HepG2 (cell line): ENCODE results near the gene MBD5. TPM values are rescaled to one million over a fixed set of nuclear protein-coding genes. Genes with fewer than 3 reads are reported as not detected.

Source experiments
- AKNA ChIP-seq: sonication (generic); formaldehyde crosslinking; IDR thresholded peaks from 2 replicates; pipeline ENCODE4 v1.4.0; 2020; ENCODE audit warnings: missing genetic modification reagents, borderline replicate concordance
- ATF1 ChIP-seq: IDR thresholded peaks from 2 replicates; pipeline ENCODE4 v1.6.1; 2016; ENCODE audit warnings: mild to moderate bottlenecking, control low read depth
- CAMTA2 ChIP-seq: sonication (generic); formaldehyde crosslinking; IDR thresholded peaks from 2 replicates; pipeline ENCODE4 v1.4.0; 2020; ENCODE audit warnings: mild to moderate bottlenecking, missing genetic modification reagents, borderline replicate concordance
- DR1 ChIP-seq: sonication (generic); formaldehyde crosslinking; IDR thresholded peaks from 2 replicates; pipeline ENCODE4 v1.8.0; 2021; ENCODE audit warnings: mild to moderate bottlenecking, missing genetic modification reagents, inconsistent platforms
- KDM2A ChIP-seq: sonication (generic); formaldehyde crosslinking; IDR thresholded peaks from 2 replicates; pipeline ENCODE4 v1.4.0; 2020; ENCODE audit warnings: low read depth, missing genetic modification reagents, borderline replicate concordance
- KDM5A ChIP-seq: fragments of 200-600 bp; sonication (generic); IDR thresholded peaks from 2 replicates; pipeline ENCODE4 v1.7.0; 2018; ENCODE audit warnings: antibody characterized with exemption, mild to moderate bottlenecking, low read length, borderline replicate concordance
- MED8 ChIP-seq: sonication (generic); formaldehyde crosslinking; IDR thresholded peaks from 2 replicates; pipeline ENCODE4 v1.8.1; 2023; ENCODE audit warnings: mild to moderate bottlenecking, missing genetic modification reagents; ENCODE audit not compliant: insufficient replicate concordance
- MLXIP ChIP-seq: sonication (generic); formaldehyde crosslinking; IDR thresholded peaks from 2 replicates; pipeline ENCODE4 v1.9.0; 2021; ENCODE audit warnings: missing genetic modification reagents, borderline replicate concordance
- MXD1 ChIP-seq: sonication (generic); formaldehyde crosslinking; IDR thresholded peaks from 2 replicates; pipeline ENCODE4 v1.4.0; 2020; ENCODE audit warnings: mild to moderate bottlenecking, missing genetic modification reagents
- POLR2AphosphoS5 ChIP-seq: IDR thresholded peaks from 2 replicates; pipeline ENCODE4 v1.6.1; 2012; ENCODE audit warnings: low read depth, low read length
- RFX5 ChIP-seq: IDR thresholded peaks from 2 replicates; pipeline ENCODE4 v1.6.1; 2011; ENCODE audit warnings: low read depth, low read length, improper control_type of control experiment
- STAT5B ChIP-seq: sonication (generic); formaldehyde crosslinking; IDR thresholded peaks from 2 replicates; pipeline ENCODE4 v1.4.0; 2020; ENCODE audit warnings: missing genetic modification reagents
- TCF7 ChIP-seq: sonication (generic); IDR thresholded peaks from 2 replicates; pipeline ENCODE4 v1.6.1; 2016; ENCODE audit warnings: antibody characterized with exemption, low read depth
- TGIF2 ChIP-seq: IDR thresholded peaks from 2 replicates; pipeline ENCODE4 v1.6.1; 2016; ENCODE audit warnings: control low read depth, missing compliant biosample characterization
- ZFAT ChIP-seq: sonication (generic); formaldehyde crosslinking; conservative IDR thresholded peaks from 2 replicates; pipeline ENCODE4 v1.8.1; 2023; ENCODE audit warnings: missing genetic modification reagents, inconsistent platforms
- ZFP36L1 ChIP-seq: sonication (generic); formaldehyde crosslinking; IDR thresholded peaks from 2 replicates; pipeline ENCODE4 v1.8.0; 2022; ENCODE audit warnings: mild to moderate bottlenecking, missing genetic modification reagents, moderate library complexity
- ZNF232 ChIP-seq: sonication (generic); formaldehyde crosslinking; IDR thresholded peaks from 2 replicates; pipeline ENCODE4 v1.4.0; 2020; ENCODE audit warnings: missing genetic modification reagents, borderline replicate concordance
- ZNF329 ChIP-seq: sonication (generic); formaldehyde crosslinking; IDR thresholded peaks from 2 replicates; pipeline ENCODE4 v1.9.0; 2021; ENCODE audit warnings: low read depth, mild to moderate bottlenecking, missing genetic modification reagents
- ZNF557 ChIP-seq: sonication (generic); formaldehyde crosslinking; IDR thresholded peaks from 2 replicates; pipeline ENCODE4 v1.4.0; 2020; ENCODE audit warnings: missing genetic modification reagents
- ZNF878 ChIP-seq: sonication (generic); formaldehyde crosslinking; IDR thresholded peaks from 2 replicates; pipeline ENCODE4 v1.8.1; 2023; ENCODE audit warnings: mild to moderate bottlenecking, missing genetic modification reagents, moderate library complexity
- polyA plus RNA-seq, 8 experiments: library from polyadenylated mRNA; depleted of rRNA in 3 of 8; stranded (reverse) in 7 of 8; unstranded in 1 of 8; fragments of >200 nt; fragmentation: Illumina TruSeq in 4 of 8; extraction: Trizol in 4 of 8; gene quantifications; 2 replicates each; pipeline versions ENCODE4 v1.2.1 to v1.2.3, GENCODE V29; 2011 to 2016; ENCODE audit warnings: low read depth in 4 of 8, missing spikeins in 1 of 8, mixed read lengths in 1 of 8; ENCODE audit not compliant: insufficient read depth in 1 of 8
- total RNA-seq, 5 experiments: library from RNA; depleted of rRNA; stranded (reverse); fragments of >200 nt; fragmentation: Illumina TruSeq; extraction: Trizol; gene quantifications; 2 replicates each; pipeline ENCODE4 v1.2.3, GENCODE V29; 2016; ENCODE audit warnings: low read depth in 1 of 5

Gene MBD5
- total and polyA plus RNA-seq, 2 of the 13 experiments (the other 11 are each of a cell fraction or from before 2014, with no cell fraction given) = 13.5 to 26.4 TPM

GRCh38 chr2:148020111-148021058 lies 506 bp upstream of the MBD5 start, which contains the start of gene ORC4 (continued):
- no peak for TF ChIP-seq TCF7
- peak; percentile 67; the same call in 1 of the 2 replicates for TF ChIP-seq KDM5A
- peak; percentile 81 for TF ChIP-seq ATF1 (CRISPR knock-in tag)
- TF ChIP-seq AKNA (CRISPR knock-in tag) = no peak
- TF ChIP-seq ZNF329 (CRISPR knock-in tag) = peak; percentile 90; the same call in 1 of the 2 replicates
- TF ChIP-seq CAMTA2 = peak; percentile 95; the same call in 1 of the 2 replicates
- no peak; the same call in 1 of the 2 replicates for TF ChIP-seq ZFAT (CRISPR knock-in tag)
- peak; percentile 90 for TF ChIP-seq MXD1 (CRISPR knock-in tag)
- peak; percentile 68 for TF ChIP-seq TGIF2
- no peak; the same call in 1 of the 2 replicates for TF ChIP-seq STAT5B (CRISPR knock-in tag)
- no peak for TF ChIP-seq RFX5
- no peak for TF ChIP-seq MLXIP
- peak; percentile 86; the same call in 1 of the 2 replicates for TF ChIP-seq ZNF557 (CRISPR knock-in tag)
- peak; percentile 45; the same call in 1 of the 2 replicates for TF ChIP-seq ZFP36L1 (CRISPR knock-in tag)
- peak; percentile 97 for TF ChIP-seq KDM2A (CRISPR knock-in tag)
- peak; percentile 82 for TF ChIP-seq ZNF878 (CRISPR knock-in tag)
- TF ChIP-seq POLR2AphosphoS5 = peak; percentile 95
- peak; percentile 98 for TF ChIP-seq ZNF232 (CRISPR knock-in tag)
- peak; percentile 95 for TF ChIP-seq DR1 (CRISPR knock-in tag)
- no peak for TF ChIP-seq MED8
